ENCODE measurements around the gene TTC39C.

TTC39C gene

GRCh38 chr18:24115628-24116027, 101.1 kb downstream of the TTC39C start:
- no peak for DNase-seq (ENCODE audit: low spot score)
- TF ChIP-seq CTCF (conservative IDR thresholded peaks at IDR 0.05; ENCODE audit: low read depth): no peak
- ChIA-PET POLR2A (ENCODE audit: low non-redundant PET) (no interaction called here), CTCF (no interaction called here)
- H3K27ac ChIP-seq: no peak overlapping the region

- CTCF ChIA-PET: interaction anchor here (0.7 to 0.8 kb wide), 2 partner anchors 154 to 251 kb away, joined by 3 read pairs; no protein-coding TSS in a partner anchor
- H3K27ac ChIP-seq: no peak overlapping the region
- TF ChIP-seq CTCF (conservative IDR thresholded peaks at IDR 0.05; ENCODE audit: low read depth): peak; percentile 85
- peak; percentile 51 for DNase-seq (ENCODE audit: low spot score)
- POLR2A ChIA-PET (ENCODE audit: low non-redundant PET): no interaction called here
Measured at GRCh38 chr18:24118750-24119577, 104.4 kb downstream of the TTC39C start.

GRCh38 chr18:24120676-24121075, 106.1 kb downstream of the TTC39C start:
- TF ChIP-seq CTCF (conservative IDR thresholded peaks at IDR 0.05; ENCODE audit: low read depth): no peak
- ChIA-PET CTCF (no interaction called here), POLR2A (ENCODE audit: low non-redundant PET) (no interaction called here)
- DNase-seq (ENCODE audit: low spot score): no peak
- no peak overlapping the region for H3K27ac ChIP-seq

- ChIA-PET POLR2A (ENCODE audit: low non-redundant PET) (no interaction called here), CTCF (no interaction called here)
Measured at GRCh38 chr18:24121625-24122024, 107.1 kb downstream of the TTC39C start.

GRCh38 chr18:24126155-24126961, 111.8 kb downstream of the TTC39C start:
- ChIA-PET POLR2A (ENCODE audit: low non-redundant PET) (no interaction called here), CTCF (no interaction called here)
- H3K27ac ChIP-seq: no peak overlapping the region
- no peak for DNase-seq (ENCODE audit: low spot score)
- no peak for TF ChIP-seq CTCF (conservative IDR thresholded peaks at IDR 0.05; ENCODE audit: low read depth)

More at GRCh38 chr18:24121625-24122024, 107.1 kb downstream of the TTC39C start:
- no peak overlapping the region for H3K27ac ChIP-seq
- no peak for TF ChIP-seq CTCF (conservative IDR thresholded peaks at IDR 0.05; ENCODE audit: low read depth)
- DNase-seq (ENCODE audit: low spot score): no peak

- POLR2A ChIA-PET (ENCODE audit: low non-redundant PET): no interaction called here
- no peak for DNase-seq (ENCODE audit: low spot score)
- no peak for TF ChIP-seq CTCF (conservative IDR thresholded peaks at IDR 0.05; ENCODE audit: low read depth)
- CTCF ChIA-PET: interaction anchor here (0.6 kb wide), 1 partner anchor 601 kb away, joined by 6 read pairs; no protein-coding TSS in a partner anchor
- H3K27ac ChIP-seq: no peak overlapping the region
Measured at GRCh38 chr18:24127735-24128134, 113.2 kb downstream of the TTC39C start.

Measured in RWPE1 (cell line).